Muscle of leg (tissue), 11 donors: ENCODE results near the gene KLHL24. TPM values are rescaled to one million over a fixed set of nuclear protein-coding genes. Genes with fewer than 3 reads are reported as not detected.
A peak's percentile ranks its signal among the peaks of the same experiment; 100 is the strongest.
"Not testable (repeated sequence)": the region's sequence is repeated elsewhere in the genome, so short reads cannot be mapped to it uniquely, and the experiment has no call there.

Experiments
- DNase-seq: peaks from one replicate; pipeline ENCODE4 v3.0.0; 2013
- H3K27ac ChIP-seq: one replicate; pipeline ENCODE4 v1.5.1; 2013; ENCODE audit warnings: mild to moderate bottlenecking, low read length, control low read depth
- H3K27me3 ChIP-seq: one replicate; pipeline ENCODE4 v1.6.1; 2013; ENCODE audit warnings: low read length; ENCODE audit not compliant: control insufficient read depth, insufficient read depth
- H3K36me3 ChIP-seq: one replicate; pipeline ENCODE4 v1.6.1; 2013; ENCODE audit warnings: low read length; ENCODE audit not compliant: control insufficient read depth, insufficient read depth
- H3K4me1 ChIP-seq: one replicate; pipeline ENCODE4 v1.6.1; 2013; ENCODE audit warnings: low read length; ENCODE audit not compliant: control insufficient read depth, insufficient read depth
- H3K4me3 ChIP-seq: one replicate; pipeline ENCODE4 v1.5.1; 2013; ENCODE audit warnings: low read length, control low read depth
- H3K9me3 ChIP-seq: replicated peaks from 2 replicates; pipeline ENCODE4 v1.6.1; 2013; ENCODE audit warnings: low read depth, low read length; ENCODE audit not compliant: control insufficient read depth
- WGBS: methylation state at CpG from one replicate; pipeline ENCODE4 v1.1.5; 2013; ENCODE audit warnings: missing lambda C conversion rate; ENCODE audit not compliant: insufficient coverage; 5-methylcytosine and 5-hydroxymethylcytosine counted together
- polyA plus RNA-seq, 8 donors: library from polyadenylated mRNA; unstranded; fragments of 120-200 nt; gene quantifications; one replicate each; pipeline versions ENCODE4 v1.2.1 to v1.2.3, GENCODE V29; 2013; ENCODE audit warnings: inconsistent platforms in 1 of 8, low replicate concordance in 1 of 8; ENCODE audit not compliant: insufficient read length in 8 of 8, insufficient read depth in 1 of 8
- total RNA-seq: library from RNA; stranded (reverse); fragments of 120-200 nt; gene quantifications from one replicate; pipeline ENCODE4 v1.2.4, GENCODE V29; 2013

Gene KLHL24
- total and polyA plus RNA-seq, 9 donors: 19.1 to 75.8 (median 25.8) TPM

DNA sequence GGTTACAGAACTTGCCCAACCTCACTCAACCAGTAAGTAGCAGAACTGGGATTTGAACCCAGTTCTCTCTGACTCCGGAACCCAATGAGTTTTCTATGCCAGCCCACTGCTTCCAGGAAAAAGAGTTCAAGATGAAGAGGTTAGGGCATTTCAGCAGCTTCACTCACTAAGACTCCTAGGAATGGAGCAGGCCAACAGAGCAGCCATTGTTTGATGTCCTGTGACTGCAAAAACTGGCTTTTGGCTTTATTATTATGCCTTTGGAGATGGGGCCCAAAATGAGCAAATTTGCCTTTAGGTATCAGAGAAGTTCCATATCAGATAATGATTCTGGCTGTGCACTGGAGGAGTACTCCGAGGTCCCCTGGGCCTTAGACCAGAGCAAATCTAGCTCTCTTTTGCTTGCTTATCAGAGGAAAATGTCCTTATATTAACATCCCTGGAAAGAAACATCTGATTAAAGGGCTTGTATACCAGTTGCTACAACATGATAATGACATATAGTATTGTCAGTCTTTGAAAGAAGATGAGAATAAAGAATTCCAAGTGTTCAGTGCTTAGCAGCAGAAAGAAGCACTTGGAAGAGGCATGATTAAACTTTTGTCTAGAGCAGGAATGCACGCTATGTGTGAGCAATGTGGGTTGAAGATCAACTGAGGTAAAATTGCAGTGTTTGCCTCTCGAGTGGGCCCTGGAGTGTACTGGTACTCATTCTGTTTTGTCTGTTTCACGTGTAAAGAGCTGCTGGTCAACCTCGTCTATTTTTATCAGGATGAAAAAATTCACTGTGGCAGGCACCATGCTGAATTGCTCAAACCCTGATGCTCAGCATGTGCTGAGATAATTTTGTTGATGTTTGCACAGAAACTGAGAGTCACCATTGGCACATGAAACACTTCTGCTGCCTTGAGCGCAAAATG is 21.8 kb upstream of the KLHL24 start:
- 84% methylated on average over 5 of the region's 7 CpGs for WGBS
- H3K36me3 ChIP-seq: no peaks in the 10 kb centered on the region
- no peaks in the 10 kb centered on the region for H3K4me1 ChIP-seq
- DNase-seq: no peak
- no peaks in the 10 kb centered on the region for H3K27me3 ChIP-seq
- H3K27ac ChIP-seq: no peak overlapping the region
- H3K9me3 ChIP-seq: no peaks in the 10 kb centered on the region
- no peak overlapping the region for H3K4me3 ChIP-seq

DNA sequence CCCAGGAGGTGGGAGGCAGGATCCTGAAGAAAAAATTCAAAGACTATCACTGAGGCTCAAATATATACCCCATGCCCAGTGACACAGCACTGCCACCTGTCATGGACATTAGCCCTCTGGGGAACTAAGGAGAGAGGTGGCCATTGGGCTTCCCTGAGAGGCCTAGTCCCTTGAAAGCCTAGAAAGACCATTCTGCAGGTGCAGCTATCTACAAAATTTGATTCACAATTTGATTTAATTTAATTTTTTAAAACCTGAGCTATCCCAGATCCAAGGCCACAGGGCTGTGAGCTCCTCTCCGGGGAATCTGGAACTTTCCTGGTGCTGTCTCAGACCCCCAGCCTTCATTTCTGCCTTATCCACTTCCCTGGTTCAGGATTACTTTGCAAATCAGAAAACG is 16.9 kb upstream of the KLHL24 start:
- no peak for DNase-seq
- no peaks in the 10 kb centered on the region for H3K4me1 ChIP-seq
- no peaks in the 10 kb centered on the region for H3K27me3 ChIP-seq
- no peaks in the 10 kb centered on the region for H3K36me3 ChIP-seq
- H3K27ac ChIP-seq: no peak overlapping the region
- WGBS: 97% methylated on average over 2 of the region's 2 CpGs
- H3K4me3 ChIP-seq: no peak overlapping the region
- H3K9me3 ChIP-seq: no peaks in the 10 kb centered on the region

DNA sequence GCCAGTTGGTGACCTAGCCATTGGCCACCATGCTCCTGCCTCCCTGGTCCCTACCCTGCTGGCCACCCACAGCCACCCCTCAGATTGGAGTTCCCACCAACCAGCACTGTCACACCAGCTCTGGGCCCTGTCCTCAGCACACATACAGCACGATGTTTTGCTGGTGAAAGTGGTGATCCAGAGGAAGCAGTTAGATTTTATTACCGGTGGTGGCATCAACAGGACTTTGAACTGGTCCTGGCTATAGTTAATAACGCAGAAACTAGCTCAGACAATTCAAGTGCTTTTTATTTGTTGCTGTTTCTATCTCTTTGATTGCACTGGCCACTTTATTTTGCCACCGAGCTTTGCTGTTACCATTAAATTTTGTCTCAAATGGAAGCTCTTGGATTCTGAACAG is 16.4 kb upstream of the KLHL24 start:
- 86% methylated on average over 2 of the region's 4 CpGs for WGBS
- H3K27me3 ChIP-seq: no peaks in the 10 kb centered on the region
- H3K27ac ChIP-seq: no peak overlapping the region
- no peak for DNase-seq
- no peak overlapping the region for H3K4me3 ChIP-seq
- no peaks in the 10 kb centered on the region for H3K4me1 ChIP-seq
- no peaks in the 10 kb centered on the region for H3K9me3 ChIP-seq
- no peaks in the 10 kb centered on the region for H3K36me3 ChIP-seq

DNA sequence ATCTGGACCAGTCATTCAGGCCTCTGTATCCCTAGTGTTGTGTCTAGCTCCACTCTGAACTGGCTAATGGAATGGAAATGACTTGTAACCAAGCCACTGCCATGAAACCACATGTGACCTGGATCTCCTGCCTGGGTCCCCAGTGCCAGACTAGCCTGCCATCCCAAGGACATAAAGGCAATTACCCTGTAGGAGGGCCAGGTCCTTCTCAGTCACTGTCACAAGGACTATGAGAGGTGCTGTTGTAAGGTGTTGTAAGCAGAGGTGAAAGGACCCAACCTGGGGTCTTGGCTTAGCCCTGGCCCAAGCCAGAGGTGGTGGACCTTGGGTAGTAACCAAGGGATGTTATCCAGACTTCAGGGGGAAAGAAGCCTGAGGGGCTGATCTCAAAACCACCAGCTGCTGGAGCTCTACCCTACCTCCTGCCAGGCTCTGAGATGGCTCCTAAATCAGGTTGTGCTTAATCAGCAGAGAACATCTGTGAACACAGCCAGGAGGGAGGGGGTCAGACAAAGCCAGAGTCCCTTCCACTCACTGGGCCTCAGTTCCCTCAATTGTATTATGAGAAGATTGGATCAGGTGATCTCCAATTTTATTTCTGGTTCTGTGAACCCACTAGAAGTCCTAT is 15.7 kb upstream of the KLHL24 start:
- Histone ChIP-seq H3K4me1 (no peaks in the 10 kb centered on the region), H3K36me3 (no peaks in the 10 kb centered on the region), H3K4me3 (no peak overlapping the region), H3K27me3 (no peaks in the 10 kb centered on the region), H3K27ac (no peak overlapping the region), H3K9me3 (no peaks in the 10 kb centered on the region)
- no peak for DNase-seq

DNA sequence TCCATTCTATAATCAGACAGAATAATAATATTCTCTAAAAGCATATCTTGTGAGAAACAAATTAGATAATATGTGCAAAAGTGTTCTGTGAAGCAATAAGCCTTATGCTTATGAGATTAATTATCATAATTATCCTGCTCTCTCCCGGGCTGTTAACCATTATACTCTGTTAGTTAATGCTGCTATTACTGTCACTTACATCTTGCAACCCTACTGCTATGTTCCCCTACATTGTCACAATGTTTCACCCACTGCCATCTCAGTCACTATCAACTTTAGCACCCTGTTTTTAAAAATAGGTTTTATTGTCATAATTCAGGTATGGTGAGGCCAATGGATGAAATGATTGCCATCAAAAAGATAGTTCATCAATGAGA is 15.2 kb upstream of the KLHL24 start:
- H3K27me3 ChIP-seq: no peaks in the 10 kb centered on the region
- H3K36me3 ChIP-seq: no peaks in the 10 kb centered on the region
- no peak for DNase-seq
- no CpG with 5 or more reads among the region's 1 CpG for WGBS
- no peak overlapping the region for H3K4me3 ChIP-seq
- H3K27ac ChIP-seq: no peak overlapping the region
- H3K9me3 ChIP-seq: no peaks in the 10 kb centered on the region
- no peaks in the 10 kb centered on the region for H3K4me1 ChIP-seq

DNA sequence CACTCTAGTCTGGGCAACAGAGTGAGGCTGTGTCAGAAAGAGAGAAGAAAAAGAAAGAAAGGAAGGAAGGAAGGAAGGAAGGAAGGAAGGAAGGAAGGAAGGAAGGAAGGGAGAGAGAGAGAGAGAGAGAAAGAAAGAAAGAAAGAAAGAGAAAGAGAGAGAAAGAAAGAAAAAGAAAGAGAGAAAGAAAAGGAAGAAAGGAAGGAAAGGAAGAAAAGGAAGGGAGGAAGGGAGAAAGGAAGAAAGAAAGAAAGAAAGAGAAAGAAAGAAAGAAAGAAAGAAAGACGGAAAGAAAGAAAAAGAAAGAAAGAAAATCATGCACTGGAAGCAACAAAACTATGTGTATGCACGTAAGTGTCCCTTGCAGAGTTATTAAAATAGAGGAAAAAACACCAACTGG is 12.9 kb upstream of the KLHL24 start:
- not testable (repeated sequence) for H3K4me1 ChIP-seq, DNase-seq, H3K9me3 ChIP-seq, H3K27ac ChIP-seq, H3K4me3 ChIP-seq, H3K36me3 ChIP-seq, H3K27me3 ChIP-seq
- no CpG with 5 or more reads among the region's 2 CpGs for WGBS

DNA sequence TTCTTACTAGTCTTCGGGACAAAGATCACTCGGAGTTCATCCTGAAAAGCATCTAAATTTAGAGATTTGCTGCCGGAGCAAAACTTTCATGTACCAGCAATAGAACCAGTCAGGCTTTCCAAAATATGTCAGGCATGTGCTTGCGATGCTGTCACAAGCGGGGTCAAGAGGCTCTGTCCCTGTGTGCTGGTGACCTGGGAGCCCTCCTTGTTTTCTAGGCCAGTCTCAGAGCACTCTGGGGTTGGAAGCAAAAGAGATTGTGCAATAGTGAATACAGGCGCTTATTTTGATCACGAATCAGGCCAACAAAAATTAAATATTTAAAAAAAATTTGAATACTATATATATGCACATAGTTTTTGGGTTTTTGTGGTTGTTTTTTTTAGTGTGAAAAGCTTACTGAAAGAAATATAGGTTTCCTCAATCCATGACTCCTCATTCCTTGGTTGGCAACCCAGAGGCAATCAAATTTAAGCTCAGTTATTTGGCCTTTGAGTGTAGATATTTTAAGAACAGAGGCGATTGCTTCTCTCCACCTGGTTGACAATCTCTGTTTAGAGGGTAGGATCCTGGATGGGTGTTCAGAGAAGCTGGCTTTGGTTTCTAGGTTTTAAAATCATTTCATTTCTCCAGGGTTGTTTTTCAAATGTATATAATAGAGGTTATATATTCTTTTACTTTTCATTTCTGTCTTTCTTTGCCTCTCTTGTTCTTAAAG is 8.4 kb upstream of the KLHL24 start:
- Histone ChIP-seq H3K36me3 (no peaks in the 10 kb centered on the region), H3K4me1 (no peaks in the 10 kb centered on the region), H3K27me3 (no peaks in the 10 kb centered on the region), H3K4me3 (no peak overlapping the region), H3K27ac (no peak overlapping the region), H3K9me3 (no peaks in the 10 kb centered on the region)
- peak; percentile 24 for DNase-seq
- 75% methylated on average over 5 of the region's 8 CpGs for WGBS

DNA sequence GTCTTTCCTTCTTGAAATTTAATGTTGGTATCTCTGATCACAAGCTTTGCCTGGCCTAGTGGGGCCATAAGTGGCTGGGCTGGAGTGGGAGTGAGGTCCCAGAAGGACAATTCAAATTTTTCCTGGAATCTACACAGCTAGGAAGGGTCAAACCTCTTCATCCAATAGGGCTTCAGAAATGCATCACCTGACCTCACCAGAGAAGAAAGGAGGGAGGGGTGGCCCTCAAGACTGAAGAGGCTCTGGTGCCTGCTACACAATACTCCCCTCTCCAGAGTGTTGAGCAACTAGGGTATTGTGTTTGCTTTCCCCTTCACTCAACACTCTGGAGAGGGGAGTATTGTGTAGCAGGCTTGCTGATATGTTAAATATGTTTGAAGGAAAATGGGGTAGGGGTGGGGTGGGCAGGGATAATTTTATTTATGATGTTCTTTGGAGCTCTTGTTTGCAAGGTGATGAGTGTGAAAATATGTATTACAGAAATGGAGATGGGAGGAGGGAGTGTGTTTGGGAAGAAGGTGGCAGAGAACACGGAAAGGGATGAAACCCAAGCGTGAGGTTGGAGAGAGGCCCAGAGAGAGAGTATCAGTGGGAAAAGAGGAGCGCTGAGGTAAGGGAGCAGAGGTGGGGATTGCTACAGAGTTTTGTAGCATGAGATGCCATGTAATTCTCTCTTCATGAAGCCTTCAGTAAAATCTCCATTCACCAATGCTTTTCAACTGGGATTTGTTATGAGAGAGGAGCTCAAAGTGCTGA is 5.7 kb upstream of the KLHL24 start:
- Histone ChIP-seq H3K36me3 (no peaks in the 10 kb centered on the region), H3K27ac (no peak overlapping the region), H3K4me3 (no peak overlapping the region), H3K27me3 (no peaks in the 10 kb centered on the region), H3K4me1 (no peaks in the 10 kb centered on the region), H3K9me3 (no peaks in the 10 kb centered on the region)
- 49% methylated on average over 2 of the region's 3 CpGs for WGBS
- no peak for DNase-seq

DNA sequence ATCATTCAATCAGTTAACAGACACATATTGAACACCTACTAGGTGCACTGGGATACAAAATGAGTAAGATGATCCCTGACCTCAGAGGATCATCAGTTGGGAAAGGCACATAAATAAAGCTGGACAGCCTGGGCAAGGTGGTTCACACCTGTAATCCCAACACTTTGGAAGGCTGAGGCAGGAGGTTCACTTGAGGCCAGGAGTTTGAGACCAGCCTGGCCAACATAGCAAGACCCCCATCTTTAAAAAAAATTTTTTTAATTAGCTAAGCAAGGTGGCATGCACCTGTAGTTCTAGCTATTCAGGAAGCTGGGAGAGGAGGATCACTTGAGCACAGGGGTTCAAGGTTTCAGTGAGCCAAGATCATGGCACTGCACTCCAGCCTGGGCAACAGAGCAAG is 3.7 kb upstream of the KLHL24 start:
- Histone ChIP-seq H3K9me3 (no peaks in the 10 kb centered on the region), H3K27me3 (no peaks in the 10 kb centered on the region), H3K4me1 (peaks cover 4% of the 10 kb centered on the region), H3K36me3 (no peaks in the 10 kb centered on the region), H3K4me3 (no peak overlapping the region), H3K27ac (no peak overlapping the region)
- no peak for DNase-seq

DNA sequence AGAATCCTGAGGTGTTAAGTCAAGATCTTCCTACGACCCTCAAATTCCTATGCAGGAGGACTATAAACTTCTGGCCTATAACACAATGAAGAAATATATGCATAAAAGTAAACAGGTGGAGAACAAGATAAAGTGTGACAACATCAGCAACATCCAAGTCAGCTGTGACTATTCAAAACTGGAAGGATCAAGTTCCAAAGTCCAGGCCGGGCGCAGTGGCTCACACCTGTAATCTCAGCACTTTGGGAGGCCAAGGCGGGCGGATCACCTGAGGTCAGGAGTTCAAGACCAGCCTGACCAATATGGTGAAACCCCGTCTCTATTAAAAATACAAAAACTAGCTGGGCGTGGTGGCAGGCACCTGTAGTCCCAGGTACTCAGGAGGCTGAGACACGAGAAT is 2.7 kb upstream of the KLHL24 start:
- H3K36me3 ChIP-seq, H3K27ac ChIP-seq, H3K4me3 ChIP-seq, H3K4me1 ChIP-seq, H3K27me3 ChIP-seq, H3K9me3 ChIP-seq, DNase-seq: not testable (repeated sequence)
- 80% methylated on average over 1 of the region's 8 CpGs for WGBS
